GM04503 (cell line): ENCODE data around the gene LRPAP1.

Experiments
- DNase-seq: peaks from one replicate; pipeline ENCODE4 v3.0.0-alpha.2; 2012; ENCODE audit warnings: low read depth

LRPAP1 gene

DNA sequence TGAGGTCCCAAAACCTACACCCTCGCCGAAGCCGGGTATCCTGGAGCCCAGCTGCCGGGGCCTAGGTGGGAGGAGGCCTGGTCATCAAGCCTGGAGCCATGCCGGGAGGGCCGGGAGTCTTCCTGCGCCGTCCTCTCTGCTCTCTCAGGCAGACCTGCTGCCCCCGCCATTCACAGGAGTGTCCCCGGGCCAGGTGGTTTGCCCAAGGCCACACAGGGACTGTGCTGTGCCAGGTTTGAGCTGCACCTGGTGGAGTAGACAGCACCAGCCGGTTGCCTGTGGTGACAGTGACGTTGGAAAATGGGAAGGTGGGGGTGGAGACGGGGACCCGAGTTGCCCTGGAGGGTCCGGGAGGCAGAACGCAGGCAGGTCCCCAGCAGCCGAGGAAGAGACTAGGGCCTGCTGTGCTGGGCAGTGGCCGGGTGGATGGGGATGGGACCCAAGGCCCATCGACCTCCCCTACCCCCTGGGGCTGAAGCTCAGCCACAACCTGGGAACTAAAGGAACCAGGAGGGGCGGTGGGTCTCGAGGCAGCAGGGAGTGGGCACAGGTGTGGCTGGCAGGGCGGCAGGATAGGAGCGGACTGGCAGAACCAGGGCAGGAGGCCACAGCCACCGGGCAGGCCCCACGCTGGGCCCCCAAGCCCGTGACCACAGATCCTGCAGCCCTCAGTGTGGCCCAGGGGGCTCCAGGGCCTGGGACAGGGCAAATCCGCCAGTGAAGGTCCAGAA is 59.6 kb downstream of the LRPAP1 start:
- DNase-seq: no peak

DNA sequence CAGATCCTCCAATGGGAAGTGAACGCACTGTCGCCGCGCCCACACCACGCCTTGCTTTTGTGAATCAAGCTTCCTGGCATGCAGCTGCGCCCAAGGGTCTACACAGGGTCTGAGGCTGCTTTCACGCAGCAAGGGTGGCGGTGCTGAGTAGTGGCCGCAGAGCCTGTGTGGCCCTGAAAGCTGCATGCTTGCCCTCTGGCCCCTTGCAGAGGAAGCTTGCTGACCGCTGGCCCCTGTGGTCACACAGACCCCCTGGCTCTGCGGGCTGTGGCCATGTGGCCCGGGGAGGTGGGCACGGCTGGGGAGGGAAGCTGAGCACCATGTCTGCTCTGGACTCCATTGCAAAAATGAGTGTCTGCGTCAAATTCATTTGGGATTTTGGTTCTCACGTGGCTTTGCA is 60.3 kb downstream of the LRPAP1 start:
- DNase-seq: no peak

DNA sequence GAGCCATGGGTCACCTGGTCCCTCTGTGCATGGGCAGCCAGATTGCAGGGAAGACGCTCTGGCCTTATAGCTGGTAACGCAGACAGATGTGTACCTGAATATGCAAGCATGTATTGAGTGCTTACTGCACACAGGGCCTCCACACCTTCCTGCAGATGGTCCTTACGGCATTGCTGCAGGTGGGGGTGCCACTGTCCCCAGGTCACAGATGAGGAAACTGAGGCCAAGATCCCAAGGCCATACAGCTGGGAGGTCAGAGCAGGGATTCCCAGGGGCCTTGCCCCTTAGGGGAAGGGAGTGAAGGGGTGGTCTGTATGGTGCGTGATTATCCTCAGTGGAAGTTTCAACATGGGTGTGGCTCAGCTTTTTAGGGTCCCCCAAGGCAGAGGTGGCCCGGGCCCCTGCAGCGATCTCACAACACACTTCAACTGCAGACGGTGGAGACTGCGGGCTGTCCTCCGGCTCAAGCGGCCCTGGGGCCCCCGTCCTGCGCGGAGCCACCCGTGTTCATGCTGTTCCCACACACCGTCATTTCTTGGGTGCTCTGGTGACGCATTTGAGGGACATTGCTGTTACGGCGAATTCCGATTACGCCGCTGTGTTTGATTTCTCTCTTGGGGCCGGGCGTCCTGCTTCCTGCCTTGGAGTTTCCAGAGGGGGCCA is 61.0 kb downstream of the LRPAP1 start:
- no peak for DNase-seq

DNA sequence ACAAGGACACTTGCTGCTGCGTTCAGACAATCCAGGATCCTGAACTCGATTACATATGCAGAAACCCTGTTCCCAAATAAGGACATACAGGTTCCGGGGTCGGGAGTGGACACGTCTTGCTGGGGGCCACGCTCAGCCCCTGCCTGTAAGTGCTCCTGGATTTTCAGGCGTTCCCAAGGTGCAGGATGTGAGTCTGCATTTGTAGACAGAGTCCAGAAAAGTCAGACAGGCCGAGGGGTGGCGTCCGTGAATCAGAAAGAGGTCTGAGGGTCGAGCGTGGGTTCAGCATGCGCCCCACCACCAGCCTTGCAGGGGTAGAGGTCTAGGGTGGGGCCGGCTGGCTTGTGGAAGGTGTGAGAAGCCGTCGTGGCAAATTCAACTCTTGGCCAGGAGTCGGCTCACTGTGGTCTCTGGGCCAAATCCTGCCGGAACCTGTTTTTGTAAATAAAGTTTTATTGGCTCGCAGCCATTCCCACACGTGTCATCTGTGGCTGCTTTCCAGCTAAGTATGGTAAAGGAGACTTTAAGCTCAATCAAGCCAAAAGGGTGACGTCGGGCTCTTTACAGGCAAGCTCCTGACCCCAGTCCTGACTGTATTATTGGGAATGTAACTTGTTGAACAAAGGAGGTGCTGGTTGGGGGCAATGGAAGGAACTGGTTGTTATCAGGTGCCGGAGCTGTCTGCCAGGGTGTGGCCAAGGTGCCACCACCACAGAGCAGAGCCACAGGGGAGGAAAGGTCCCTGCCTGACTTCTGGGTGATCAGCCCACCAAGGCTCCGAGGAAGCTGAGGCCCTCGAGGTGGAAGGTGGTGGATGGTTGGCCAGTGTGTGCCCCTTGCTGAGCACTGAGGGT is 61.8 kb downstream of the LRPAP1 start:
- DNase-seq: no peak

DNA sequence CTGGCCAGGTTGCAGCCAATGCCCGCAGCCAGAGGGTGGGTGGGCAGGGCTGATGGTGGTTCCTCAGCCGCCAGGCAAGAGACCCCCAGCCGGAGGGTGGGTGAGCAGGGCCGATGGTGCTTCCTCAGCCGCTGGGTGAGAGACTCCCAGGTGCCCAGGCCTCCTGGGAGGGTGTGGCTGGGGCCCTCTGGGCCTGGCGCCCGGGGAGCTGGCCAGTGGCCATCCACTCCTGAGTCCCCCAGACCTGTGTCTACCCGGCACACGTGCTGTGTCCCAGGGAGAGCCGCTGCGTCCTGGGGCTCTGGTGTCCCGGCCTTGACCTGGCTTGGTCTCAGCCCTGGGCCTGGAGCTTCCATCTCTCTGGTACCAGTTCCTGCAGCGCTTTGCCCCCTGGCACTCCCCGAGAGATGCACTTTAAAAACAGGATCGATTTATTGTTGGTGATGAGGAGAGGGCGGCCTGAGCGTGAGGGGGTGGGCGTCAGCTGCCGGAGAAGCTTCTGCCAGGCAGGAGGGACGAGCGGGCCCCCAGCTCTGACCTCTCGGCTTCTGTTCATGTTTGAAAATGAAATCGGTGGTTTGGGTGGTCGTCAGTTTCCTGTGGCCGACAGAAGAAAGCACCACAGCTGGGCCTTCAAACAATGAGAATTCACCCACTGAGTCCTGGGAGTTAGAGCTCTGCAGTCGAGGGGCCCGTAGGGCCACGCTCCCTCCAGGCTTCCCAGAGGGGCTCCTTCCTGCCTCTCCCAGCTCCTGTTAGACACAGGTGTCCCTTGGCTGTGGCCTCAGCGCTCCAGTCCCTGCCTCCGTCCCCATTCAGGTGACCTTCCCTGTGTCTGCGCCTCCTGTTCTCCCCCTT is 62.6 kb downstream of the LRPAP1 start:
- no peak for DNase-seq

DNA sequence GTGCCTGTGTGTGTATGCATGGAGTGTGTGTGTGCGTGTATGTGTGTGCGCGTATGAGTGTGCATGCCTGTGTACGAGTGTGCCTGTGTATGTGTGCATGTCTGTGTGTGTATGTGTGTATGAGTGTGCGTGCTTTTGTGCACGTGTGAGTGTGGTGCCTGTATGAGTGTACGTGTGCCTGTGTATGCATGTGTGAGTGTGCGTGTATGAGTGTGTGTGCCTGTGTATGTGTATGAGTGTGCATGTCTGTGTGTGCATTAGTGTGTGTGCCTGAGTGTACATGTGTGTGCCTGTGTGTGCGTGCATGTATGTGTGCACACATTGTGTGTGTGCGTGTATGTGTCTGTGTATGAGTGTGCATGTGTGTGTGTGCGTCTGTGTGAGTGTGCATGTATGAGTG is 63.4 kb downstream of the LRPAP1 start:
- no peak for DNase-seq

DNA sequence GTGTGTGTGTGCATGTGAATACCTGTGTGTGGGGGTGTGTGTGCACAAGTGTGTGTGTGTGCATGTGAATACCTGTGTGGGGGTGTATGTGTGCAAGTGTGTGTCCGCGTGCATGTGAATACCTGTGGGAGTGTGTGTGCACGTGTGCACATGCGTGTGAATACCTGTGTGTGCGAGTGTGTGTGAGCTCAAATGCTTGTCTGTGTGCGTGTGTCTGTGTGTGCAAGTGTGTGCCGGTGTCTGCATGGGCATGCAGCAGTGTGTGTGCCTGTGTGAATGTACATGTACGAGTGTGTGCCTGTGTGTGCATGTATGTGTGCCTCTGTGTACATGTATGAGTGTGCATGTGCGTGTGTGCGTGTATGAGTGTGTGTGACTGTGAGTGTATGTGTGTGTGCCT is 64.1 kb downstream of the LRPAP1 start:
- no peak for DNase-seq

DNA sequence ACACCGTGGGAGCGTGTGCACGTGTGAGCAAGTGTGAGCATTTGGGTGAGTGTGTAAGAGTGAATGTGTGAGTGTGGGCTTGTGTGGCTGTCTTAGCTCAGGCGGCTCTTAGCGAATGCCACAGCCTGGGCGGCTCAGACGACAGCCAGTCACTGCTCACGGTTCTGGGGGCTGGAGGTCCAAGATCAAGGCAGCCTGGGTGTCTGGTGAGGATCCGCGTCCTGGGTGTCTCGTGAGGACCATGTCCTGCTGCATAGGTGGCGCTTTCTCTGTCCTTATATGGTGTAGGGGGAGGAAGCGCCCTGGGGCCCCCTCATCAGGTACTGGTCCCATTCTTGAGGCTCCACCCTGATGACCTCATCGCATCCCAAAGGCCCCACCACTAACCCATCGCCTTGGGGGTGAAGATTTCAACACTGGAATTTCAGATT is 64.6 kb downstream of the LRPAP1 start:
- DNase-seq: no peak

DNA sequence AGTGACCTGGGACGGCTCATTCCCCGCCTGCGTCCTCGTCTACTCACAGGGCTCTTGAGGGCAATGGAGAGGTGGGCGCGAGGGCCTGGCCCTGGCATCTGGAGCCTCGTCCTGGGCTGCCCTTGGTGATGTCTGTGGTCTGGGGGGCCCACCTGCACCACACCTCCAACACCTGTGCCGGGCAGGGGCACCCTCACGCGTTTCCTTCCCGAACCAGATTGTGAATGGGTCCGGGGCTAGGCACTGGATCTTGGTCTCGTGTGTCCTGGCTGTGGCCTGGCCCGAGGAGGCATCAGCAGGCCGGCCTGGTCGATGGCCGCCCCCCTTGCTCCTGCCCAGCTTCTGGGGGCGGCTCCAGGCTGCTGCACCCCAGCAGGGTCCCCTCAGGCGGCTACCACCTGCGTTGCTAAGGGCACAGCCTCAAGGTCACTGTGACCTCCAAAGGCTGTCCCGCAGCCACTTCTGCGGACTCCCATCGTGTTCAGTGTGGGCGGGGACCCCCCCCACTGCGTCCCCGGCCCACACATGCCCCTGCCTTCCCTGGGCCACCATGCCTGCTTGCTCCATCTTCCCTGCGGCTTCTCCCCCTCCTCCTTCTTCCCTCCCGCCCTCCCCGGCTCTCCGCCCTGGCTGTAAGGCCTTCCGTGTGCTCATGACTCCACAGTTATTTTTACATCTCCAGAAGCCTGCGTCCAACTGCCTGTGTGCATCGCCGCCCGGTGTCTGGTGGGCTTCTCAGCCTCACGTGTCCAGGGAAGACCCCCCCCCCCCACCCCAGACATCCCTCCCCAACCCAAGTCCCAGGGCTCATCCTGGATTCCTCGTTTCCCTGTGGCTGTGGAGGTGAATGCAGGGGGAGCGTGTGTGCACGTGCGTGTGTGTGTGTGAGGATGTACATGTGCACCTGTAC is 65.3 kb downstream of the LRPAP1 start:
- no peak for DNase-seq

DNA sequence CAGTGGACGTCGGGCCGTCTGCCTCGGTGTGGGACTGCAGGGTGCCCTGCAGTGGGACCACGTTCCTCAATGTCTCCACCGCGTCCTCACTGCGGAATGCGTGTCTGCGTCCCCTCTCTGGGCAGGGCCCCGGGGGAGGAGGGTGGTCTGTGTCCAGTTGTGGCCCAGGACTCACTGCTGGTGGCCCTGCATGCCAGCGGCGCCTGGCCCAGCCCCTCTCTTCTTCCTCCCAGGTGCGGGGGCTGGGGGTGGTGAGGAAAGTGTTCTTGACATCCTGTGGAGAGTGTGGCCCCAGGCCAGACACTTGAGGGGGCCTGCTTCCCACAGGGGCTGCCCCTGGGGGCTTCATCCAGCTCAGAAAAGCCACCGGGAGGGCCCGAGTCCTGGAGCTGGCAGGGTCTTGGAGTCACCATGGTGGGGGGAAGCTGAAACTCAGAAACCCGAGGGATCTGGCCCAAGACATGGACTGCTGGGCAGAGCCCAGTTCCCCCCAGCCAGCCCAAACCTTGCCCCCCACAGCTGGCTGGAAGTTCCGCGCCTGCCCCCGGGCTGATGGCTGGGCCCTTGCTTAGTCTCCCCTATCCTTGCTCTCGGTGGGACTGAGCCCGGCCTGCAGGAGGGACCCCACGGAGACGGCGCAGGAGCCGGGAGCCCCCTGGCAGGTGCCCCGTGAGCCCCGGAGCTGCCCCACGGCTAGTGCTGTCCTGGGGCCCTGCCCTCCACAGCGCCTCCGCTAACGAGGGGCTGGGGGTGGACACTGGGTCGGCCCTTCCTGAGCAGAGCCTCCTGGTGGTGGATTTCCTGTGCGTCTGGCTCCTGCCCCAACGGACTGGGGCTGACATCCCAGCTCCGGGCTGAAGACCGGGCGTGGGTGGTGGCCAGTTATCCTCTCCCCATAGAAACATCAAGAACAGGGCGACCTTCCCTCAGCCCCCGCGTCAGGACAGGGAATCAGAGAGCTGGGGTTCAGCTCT is 66.2 kb downstream of the LRPAP1 start:
- DNase-seq: no peak

DNA sequence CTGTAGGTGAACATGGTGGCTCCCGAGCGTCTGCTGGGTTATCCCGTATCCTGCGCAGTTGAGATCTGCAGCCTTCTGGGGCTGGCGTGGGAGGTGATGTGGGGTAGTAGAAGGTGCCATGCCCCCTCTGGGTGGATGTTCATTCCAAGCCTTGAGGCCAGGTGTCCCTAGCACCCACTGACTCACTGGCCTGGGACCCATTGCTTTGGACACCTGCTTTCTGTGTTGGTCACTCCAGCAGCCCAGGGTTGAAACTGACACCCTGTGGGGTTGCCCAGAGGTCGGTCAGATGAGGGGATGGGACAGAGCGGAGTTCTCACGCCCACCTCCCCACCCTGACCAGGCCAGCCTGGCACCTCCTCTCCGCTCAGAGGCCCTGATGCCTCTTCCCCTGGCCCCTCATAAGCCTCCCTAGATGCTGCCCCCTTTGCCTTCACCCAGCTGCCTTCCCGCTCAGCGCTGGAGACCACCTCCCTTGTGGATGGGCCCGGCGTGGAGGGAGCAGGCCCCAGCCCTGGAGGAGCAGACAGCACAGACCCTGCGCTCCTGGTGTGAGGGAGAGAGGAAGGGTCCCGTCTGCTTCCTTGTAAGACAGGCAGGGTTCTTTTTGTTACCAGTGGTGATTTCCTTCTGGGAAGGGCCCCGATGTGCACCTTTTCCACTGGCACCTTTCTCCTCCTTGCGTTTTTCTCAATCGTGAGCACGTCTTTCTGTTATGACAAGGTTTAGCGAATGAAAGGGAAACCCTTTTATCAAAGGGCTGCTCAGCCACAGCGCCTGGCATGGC is 67.1 kb downstream of the LRPAP1 start:
- no peak for DNase-seq

DNA sequence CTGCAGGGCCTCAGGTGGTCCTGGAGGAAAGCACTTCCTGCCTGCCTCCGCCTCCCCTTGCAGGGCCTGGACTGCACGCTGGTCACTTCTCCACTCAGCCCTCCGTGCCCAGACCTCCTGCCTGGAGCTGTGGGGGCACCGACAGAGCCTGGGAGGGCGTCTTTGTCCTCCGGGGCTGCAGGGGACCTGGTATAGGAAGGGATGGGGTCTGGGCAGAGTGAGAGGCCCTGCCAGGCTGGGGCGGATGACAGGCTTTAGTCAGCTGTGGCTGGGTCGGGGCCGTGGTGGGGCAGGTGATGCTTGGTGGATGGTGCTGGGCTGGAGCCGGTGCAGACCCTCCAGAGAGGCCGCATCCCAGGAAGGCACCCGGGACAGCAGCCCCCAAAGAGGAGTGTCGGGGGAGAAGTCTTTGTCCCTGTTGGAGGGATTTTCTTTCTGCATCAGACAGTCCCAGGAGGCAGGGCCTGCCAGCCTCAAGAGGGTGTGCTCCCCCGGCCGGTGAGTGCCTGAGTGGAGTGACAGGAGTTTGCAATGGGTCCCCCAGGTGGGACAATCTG is 67.8 kb downstream of the LRPAP1 start:
- DNase-seq: no peak

DNA sequence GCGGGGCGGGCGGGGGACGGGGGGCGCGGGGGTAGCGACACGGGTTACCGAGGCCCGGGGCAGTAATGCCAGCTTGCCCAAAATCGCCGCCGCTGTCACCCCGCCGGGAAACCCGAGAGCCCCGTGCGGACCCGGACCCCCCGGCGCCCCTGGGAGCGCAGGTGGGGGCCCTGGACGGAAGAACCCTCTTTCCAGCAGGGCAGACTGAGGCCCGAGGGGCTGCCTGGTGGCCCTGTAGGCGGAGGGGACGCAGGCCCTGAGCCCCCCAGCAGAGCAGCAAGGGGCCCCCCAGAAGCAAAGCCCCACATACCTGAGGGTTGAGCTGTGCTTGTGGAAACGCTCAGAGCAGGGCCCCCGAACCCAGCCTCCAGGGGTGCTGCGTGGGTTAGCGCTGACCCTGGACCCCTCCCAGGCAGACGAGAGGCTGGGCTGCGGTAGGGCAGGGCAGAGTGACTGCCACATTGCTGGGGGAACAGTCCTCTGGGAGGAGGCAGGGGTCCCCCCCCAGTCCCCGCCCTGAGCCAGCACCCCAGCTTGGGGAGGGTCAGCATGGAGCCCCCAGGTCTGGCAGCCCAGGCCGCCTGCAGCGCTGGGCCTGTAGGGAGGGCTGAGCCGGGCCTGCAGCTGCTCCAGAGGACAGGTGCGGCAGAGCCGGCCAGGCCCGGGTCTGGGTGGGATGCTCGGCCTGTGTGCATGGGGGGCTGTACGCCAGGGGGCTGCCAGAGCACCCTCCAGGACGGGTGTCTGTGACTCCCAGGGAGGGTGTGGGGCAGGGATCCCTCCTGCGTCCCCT is 68.5 kb downstream of the LRPAP1 start:
- no peak for DNase-seq

DNA sequence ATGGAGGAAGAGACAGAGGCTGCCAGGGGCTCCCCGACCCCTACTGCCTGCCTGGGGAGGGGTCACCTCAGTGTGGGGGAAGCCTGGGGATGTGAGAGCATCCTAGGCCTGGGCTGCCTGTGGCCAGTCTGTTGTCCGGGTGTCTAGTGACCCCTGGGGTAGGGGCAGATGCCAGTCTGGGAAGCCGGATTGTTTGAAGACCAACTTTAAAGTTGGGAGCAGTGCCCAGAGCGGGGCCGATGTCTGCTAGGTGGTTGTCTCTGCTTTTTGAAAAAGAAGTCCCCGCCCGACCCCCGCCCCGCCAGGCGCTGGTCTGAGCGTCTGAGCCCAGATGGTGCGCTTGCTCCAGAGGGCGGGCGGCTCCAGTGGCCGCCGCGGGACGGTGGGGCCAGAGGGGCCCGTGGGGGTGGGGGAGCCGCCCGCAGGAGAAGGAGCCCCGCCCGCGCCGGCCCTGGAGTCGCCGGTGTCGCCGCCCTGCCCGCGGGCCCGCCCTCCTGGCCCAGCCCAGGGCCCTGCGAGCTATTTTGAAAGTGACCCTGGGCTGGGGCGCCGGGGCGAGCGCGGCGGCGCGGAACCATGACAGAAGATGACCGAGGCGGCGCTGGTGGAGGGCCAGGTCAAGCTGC is 69.3 kb downstream of the LRPAP1 start, which contains the start of gene DOK7:
TSS of gene DOK7 (plus strand) at position 517 of the 626 bp plus-strand sequence. CDS start at position 587, 70 bp downstream.
- no peak for DNase-seq

DNA sequence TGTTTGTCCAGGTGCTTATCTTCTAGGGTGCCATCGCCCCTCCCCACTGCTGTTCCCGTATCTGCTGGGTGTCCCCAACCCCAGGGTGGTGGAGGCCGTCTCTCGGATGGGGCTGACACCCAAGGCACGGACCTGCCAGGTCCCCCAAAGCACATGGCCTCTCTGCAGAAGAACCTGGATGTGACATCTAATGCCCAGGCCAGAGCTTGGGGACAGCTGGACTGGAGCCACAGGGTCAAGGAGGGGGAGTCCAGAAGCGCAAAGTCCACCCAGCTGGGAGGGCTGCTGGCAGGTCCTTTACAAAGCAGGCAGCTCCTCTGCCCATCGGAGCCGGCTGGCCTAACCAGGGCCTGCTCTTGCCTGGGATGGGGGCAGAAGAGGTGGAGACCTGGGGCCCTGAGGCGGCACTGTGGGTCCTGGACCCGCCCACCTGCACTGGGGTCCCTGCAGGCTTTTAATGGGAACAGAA is 69.9 kb downstream of the LRPAP1 start:
- no peak for DNase-seq

DNA sequence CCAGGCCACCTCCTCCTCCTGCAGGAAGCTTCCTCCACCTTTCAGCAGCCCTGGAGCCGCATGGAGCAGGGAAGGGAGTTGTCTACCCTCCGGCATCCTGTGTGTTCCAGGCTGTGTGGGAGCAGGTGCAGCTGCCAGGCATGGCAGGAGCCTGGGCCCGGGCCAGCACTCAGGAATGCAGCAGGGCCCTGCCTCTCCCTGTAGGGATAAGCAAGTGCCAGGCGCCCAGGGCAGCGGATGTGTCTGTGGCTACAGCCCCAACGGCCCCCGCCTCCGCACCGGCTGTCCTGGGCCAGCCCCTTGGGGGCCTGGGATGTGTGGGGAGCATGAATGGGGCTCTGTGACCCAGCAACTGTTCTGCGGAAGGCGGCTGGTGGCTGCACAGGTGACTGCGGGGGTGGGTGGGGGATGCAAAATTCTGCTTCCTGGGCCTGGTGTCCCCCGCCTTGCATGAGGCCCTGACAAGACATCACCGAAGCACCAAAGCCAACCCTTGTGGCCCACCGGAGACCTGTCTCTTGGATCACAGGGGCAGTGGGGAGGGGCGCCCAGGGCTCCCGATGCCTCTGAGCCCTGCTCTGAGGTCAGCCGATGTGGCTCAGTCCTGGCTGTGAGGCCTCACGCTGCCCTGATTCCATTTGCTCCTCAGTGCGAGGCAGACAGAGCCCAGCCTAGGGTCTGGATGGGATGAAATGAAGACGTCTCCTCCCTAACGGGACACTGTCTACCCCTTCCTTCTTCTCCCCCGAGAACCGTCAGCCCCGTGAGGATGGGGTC is 70.5 kb downstream of the LRPAP1 start:
- DNase-seq: no peak
